ENCODE measurements around the gene SPP1.

DNA sequence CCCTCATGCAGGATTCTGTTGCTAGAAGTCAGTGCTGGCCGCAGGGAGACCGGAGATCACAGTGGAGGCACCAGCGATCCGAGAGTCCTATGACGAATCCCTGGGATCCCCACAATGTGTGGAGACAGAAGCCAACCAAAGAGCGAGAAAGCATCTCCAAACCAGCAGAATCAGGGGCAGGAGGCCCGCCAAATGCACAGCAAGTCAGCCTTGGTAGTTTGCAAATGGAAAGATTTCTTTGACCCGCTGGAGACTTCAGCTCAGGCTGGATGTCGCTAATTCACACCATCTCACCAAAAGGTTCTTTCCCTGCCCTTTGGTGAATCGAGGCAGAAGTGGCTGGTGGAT is 31.4 kb downstream of the SPP1 start:
- TF ChIP-seq, protein P1, sequence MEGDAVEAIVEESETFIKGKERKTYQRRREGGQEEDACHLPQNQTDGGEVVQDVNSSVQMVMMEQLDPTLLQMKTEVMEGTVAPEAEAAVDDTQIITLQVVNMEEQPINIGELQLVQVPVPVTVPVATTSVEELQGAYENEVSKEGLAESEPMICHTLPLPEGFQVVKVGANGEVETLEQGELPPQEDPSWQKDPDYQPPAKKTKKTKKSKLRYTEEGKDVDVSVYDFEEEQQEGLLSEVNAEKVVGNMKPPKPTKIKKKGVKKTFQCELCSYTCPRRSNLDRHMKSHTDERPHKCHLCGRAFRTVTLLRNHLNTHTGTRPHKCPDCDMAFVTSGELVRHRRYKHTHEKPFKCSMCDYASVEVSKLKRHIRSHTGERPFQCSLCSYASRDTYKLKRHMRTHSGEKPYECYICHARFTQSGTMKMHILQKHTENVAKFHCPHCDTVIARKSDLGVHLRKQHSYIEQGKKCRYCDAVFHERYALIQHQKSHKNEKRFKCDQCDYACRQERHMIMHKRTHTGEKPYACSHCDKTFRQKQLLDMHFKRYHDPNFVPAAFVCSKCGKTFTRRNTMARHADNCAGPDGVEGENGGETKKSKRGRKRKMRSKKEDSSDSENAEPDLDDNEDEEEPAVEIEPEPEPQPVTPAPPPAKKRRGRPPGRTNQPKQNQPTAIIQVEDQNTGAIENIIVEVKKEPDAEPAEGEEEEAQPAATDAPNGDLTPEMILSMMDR (IDR thresholded peaks at IDR 0.05), result no peak
- TF ChIP-seq POLR2A (IDR thresholded peaks at IDR 0.05), result no peak
